ENCODE measurements around the gene PMEL.
A peak's percentile ranks its signal among the peaks of the same experiment; 100 is the strongest.
"Not testable (repeated sequence)": the region's sequence is repeated elsewhere in the genome, so short reads cannot be mapped to it uniquely, and the experiment has no call there.

PMEL gene

GRCh38 chr12:55965941-55966407 lies at the start of gene PMEL:
PMEL (minus strand) TSS chr12:55966042; CDS start chr12:55966011, 31 bp downstream.
- no peak for DNase-seq

- DNase-seq = no peak
Observed at GRCh38 chr12:56014205-56014604, 48.4 kb upstream of the PMEL start.

- DNase-seq = peak; percentile 22
Observed at GRCh38 chr12:56013482-56013881, 47.6 kb upstream of the PMEL start.

- DNase-seq = no peak
Observed at GRCh38 chr12:56011509-56012090, 45.8 kb upstream of the PMEL start.

- DNase-seq = peak; percentile 49
Observed at GRCh38 chr12:56010111-56010570, 44.3 kb upstream of the PMEL start.

GRCh38 chr12:56007564-56008559 lies 42.0 kb upstream of the PMEL start:
- peak; percentile 64 for DNase-seq

- no peak for DNase-seq
Observed at GRCh38 chr12:56004211-56004610, 38.4 kb upstream of the PMEL start.

GRCh38 chr12:56003376-56003775 lies 37.5 kb upstream of the PMEL start:
- DNase-seq = not testable (repeated sequence)

- no peak for DNase-seq
Observed at GRCh38 chr12:56001487-56002100, 35.8 kb upstream of the PMEL start.

GRCh38 chr12:55999999-56000540 lies 34.2 kb upstream of the PMEL start:
- not testable (repeated sequence) for DNase-seq

GRCh38 chr12:55999522-55999921 lies 33.7 kb upstream of the PMEL start:
- DNase-seq = peak; percentile 66

GRCh38 chr12:55997535-55997859 lies 31.7 kb upstream of the PMEL start:
- DNase-seq = no peak

- DNase-seq = peak; percentile 99
Observed at GRCh38 chr12:55996715-55997534, 31.1 kb upstream of the PMEL start, which contains the start of gene SUOX. SUOX (plus strand) TSS chr12:55997276; CDS start chr12:56002222, 4,946 bp downstream.

- peak; percentile 89 for DNase-seq
Observed at GRCh38 chr12:55996201-55996714, 30.4 kb upstream of the PMEL start.

GRCh38 chr12:55995366-55995765 lies 29.5 kb upstream of the PMEL start:
- no peak for DNase-seq

- DNase-seq = no peak
Observed at GRCh38 chr12:55993230-55993853, 27.5 kb upstream of the PMEL start.

- no peak for DNase-seq
Observed at GRCh38 chr12:55991110-55991509, 25.3 kb upstream of the PMEL start.

GRCh38 chr12:55985976-55986375 lies 20.1 kb upstream of the PMEL start:
- not testable (repeated sequence) for DNase-seq

GRCh38 chr12:55985341-55985740 lies 19.5 kb upstream of the PMEL start:
- no peak for DNase-seq

- DNase-seq = no peak
Observed at GRCh38 chr12:55984861-55985260, 19.0 kb upstream of the PMEL start.

GRCh38 chr12:55983232-55983842 lies 17.5 kb upstream of the PMEL start:
- peak; percentile 81 for DNase-seq

Measured in hematopoietic multipotent progenitor cell treated with erythropoietin and hydrocortisone succinate and interleukin-3 and kit ligand, for 4 days (in vitro differentiated cells).